NCI-H2196 (cell line): ENCODE results near the gene SHC3.
A peak's percentile ranks its signal among the peaks of the same experiment; 100 is the strongest.

ENCODE experiments used
- DNase-seq: peaks from one replicate; lab custom pipeline; 2025; ENCODE audit not compliant: unreplicated experiment; lab: John Stamatoyannopoulos, UW

SHC3 gene

DNA sequence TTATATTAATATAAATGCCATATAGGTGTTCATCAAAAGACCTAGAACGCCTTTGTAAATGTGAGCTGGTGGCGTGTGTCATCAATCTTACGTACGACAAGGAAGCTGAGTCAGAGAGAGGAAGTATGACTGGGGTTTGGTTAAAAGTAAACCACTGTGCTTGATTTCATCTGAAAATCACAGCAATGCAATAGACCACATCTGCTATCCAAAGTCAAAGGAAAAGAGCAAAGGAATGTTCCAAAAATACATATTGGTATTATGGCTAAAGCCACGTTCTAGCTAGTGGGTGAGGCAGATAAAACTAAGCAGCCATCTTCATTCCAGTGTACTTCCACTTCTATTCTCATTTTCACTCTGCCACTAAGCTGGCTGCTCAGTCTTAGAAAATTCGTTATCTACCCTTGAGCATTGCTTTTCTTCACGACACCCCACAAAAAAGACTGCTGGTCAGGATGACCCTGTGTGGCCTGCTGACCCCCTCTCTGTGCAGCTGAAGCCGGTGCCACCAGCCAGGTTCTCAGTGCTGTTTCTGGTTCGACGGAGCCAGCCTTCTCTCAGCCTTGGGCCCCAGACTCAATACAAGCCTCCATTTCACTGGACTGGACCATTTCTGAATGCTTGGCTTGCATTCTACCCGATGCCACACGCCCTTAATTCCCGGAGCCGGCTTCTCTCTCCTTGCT is 23.8 kb downstream of the SHC3 start:
- no peak for DNase-seq

DNA sequence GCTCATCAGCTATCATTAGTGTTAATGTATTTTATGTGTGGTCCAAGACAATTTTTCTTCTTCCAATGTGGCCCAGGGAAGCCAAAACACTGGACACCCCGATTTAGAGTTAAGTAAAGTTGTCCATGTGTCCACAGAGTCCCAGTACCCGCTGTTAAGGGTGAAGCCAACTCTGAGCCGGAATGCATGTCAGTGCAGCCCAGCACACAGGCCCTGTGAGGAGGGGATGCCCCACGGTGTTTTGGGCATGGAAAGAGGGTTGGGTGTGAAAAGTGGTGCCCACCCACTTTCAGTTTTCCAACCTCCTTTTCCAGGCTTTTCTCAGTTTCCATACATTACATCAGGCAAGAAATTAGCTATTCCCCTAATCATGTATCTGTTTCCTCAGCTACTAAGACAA is 24.4 kb downstream of the SHC3 start:
- DNase-seq: no peak

DNA sequence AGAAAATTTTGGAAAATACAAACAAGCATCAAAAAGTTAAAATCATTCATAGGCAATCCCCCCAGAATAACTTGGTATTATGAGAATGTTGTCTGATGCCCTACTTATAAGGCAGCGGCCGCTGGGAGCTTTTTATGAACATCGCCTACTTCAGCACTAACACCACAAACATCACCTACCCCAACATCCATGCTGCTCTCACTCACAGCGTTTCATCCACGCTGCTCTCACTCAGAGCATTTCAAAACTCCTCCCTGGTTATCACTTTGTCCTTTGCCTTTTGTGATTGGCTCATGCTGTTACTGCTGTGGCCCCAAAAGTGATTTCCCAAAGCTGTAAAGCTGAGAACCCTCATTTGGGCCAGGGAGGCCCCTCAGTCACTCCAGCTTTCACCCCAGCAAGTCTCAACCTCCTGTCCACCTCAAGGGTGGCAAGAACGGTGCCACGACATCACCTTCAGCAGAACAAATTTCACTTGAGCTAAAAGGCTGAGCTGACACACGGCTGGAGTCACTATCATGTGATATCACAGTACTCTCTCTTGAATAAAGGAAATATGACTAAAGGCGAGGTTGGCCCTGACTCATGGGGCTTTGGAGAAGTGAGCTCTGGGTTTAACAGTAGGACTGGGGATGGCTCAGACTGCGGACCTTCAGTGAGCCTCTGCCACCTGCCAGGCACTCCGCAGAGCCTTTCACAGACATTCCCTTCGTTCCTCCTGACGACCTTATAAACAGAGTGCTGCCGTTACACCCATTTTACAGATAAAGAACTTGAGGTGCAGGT is 25.2 kb downstream of the SHC3 start:
- DNase-seq: no peak

DNA sequence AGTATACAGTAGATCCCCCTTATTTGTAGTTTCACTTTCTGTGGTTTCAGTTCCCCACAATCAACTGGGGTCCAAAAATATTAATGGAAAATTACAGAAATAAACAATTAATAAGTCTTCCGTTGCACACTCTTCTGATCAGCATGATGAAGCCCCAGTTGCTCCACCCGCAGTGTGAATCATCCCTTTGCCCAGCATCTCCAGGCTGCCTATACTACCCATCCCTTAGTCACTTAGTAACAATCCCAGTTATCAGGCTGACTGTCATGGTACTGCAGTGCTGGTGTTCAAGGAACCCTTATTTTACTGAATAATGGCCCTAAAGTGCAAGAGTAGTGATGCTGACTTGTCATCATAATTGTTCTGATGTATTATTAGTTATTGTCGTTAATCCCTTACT is 28.9 kb downstream of the SHC3 start:
- DNase-seq: no peak

DNA sequence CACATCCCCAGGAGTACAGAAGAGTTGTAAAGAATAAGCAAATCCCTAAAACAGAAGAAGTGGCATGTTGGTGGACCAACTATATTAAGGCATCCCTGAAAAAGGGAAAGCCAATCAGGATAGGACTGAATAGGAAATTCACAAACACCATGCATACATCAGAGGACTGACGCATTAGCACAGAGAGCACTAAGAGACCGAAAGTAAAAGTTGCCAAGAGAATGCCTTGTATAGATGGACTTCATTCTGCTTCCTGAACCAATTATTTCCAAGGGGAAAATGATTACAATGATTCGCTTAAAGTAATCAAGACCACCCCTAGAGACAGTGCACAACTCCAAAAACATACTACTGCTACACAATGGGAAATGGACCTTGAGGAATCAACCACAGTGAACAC is 33.5 kb downstream of the SHC3 start:
- no peak for DNase-seq

DNA sequence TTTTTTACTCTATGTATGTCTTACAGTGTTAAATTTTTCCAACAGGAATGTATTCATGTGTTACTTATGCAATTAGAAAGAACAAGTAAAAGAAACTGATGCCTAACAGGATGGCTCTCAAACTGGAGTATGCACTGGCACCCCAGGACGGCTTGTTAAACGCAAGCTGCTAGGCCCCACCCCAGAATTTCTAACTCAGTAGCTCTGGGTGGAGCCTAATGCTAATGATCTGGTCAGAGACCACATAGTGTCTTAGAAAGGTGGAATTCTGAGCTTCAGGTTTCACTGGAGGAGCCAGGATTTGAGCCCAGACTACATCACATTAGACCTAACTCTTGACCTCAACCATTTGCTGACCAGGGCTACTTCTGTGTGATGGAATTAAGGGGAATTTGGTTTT is 34.4 kb downstream of the SHC3 start:
- no peak for DNase-seq

DNA sequence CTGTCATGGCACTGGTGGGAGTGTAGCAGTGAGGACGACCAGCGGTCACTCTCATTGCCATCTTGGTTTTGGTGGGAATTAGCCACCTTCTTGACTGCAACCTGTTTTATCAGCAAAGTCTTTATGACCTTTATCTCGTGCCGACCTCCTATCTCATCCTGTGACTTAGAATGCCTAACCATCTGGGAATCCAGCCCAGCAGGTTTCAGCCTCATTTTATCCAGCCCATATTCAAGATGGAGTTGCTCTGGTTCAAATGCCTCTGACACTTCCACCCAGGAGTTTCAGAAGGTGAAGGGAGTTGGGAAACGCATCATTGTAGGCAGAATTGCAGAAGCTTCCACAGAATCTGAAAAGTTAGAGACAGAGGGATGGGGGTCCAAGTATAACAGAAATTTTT is 35.4 kb downstream of the SHC3 start:
- no peak for DNase-seq

DNA sequence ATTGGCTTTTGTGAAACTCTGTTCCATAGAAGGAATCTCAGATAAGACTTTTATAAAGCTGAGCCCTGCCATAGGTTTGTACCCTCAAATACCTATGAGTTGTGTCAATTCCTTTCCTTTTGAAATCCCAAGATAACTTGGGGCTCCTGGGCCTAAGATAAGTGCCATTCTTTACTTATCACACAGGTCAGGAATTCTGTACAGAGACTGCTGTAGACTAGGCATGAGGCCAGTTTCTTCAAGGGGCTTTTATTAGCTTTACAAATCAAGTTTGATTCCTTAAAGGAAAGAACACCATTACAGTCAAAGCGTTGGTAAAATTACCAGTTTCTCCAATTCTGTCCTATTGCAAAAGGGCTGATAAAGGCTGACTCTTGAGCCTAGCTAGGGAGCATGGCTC is 39.2 kb downstream of the SHC3 start:
- no peak for DNase-seq

DNA sequence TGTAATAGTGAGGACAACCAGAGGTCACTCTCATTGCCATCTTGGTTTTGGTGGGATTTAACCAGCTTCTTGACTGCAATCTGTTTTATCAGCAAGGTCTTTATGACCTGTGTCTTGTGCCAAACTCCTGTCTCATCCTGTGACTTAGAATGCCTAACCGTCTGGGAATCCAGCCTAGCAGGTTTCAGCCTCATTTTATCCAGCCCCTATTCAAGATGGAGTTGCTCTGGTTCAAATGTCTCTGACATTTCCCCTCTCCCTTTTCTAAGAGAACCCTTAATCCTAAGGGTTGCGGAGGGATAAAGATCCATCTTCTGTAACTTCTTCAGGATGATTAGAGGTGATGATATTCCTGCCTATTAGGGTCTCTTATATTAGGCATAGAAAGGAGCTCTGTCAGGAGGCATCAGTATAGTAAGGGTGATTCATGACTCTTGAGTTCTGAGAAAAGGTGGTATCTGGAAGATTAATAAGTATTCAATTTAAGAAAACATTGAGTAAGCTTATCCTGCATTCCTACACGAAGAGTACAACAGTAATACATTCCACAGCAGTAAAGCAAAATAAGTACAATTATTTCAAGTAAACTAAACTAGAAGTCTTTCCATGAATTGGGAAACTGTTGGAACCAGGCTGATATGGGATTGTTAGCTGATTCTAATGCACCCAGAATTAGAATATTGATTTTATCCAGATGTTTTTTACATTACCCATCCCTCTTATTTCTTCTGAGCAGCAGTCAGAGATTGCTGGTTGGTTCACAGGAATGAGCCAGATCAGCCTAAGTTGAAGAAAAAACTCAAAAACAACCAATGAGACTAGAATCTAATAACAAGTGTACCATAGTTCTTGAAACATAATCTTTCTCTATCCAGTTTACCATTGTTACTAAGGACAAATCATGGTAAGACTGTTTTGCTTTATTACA is 39.9 kb downstream of the SHC3 start:
- DNase-seq: no peak

DNA sequence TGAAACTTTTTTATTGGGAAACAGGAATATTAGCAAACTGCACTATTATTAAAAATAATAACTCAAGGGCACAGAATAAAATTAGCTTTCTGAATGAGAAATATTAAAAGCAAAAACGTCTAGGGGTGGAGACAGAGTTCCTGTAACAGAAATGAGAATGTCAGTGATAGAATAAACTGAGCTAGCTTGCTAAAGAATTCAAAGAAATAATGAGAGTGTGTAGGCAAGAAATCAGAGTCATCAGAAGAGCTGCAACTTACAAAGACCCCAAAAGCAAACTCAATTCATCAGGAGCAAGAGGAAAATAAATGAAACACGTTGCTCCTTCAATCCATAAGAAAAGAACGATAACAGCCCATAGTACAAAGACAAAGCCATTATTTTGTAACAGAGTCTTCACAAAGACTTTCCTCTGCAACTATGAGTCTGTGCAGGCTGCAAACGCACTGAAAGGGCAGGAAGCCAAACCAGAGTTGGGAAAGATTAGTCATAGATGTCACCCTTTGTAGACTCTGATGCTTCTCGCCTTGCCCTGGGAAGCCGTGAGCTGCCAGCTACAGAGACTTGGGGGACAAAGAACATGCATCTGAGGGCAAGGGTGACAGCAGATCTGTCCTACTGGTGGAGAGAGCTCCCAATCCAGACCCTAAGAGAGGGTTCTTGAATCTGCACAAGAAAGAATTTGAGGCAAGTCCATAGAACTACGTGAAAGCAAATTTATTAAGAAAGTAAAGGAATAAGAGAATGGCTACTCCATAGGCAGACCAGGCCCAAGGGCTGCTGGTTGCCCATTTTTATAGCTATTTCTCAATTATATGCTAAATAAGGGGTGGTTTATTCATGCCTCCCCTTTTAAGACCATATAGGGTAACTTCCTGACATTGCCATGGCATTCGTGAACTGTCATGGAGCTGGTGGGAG is 40.8 kb downstream of the SHC3 start:
- DNase-seq: peak; percentile 2

DNA sequence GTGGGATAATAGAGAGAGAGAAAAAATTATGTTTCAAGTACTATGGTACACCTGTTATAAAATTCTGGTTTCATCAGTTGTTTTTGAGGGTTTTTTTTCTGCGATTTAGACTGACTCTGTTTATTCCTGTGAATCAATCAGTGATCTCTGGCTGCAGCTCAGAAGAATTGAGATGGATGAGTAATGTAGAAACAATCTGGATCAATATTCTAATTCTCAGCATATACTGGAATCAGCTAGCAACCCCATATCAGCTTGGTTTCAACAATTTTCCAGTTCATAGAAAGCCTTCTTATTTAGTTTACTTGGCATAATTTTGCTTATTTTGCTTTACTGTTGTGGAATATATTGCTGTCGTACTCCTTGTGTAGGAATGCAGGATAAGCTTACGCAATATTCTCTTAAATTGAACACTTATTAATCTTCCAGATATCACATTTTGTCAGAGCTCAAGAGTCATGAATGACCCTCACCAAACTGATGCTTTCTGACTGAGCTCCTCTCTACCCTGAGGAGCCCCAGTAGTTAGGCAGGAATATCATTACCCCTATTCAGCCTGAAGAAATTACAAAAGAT is 42.9 kb downstream of the SHC3 start:
- no peak for DNase-seq

DNA sequence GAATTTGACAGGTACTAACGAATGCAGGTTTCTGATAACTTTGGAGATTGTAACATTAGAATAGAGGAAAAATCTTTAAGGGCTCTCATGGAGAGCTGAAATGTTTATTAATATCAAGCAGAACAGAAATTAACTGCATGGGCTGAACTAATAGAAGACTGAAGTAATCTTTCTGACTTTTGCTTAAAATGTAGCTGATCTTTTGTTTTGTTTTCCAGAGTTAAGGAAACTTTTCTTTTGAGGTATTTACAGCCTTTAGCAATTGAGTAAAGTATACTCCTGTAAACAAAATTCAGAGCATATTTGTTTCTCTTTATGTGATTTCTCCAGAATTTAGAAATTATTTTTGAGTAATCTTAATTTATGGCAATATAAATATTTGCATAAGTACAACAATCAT is 43.9 kb downstream of the SHC3 start:
- no peak for DNase-seq

DNA sequence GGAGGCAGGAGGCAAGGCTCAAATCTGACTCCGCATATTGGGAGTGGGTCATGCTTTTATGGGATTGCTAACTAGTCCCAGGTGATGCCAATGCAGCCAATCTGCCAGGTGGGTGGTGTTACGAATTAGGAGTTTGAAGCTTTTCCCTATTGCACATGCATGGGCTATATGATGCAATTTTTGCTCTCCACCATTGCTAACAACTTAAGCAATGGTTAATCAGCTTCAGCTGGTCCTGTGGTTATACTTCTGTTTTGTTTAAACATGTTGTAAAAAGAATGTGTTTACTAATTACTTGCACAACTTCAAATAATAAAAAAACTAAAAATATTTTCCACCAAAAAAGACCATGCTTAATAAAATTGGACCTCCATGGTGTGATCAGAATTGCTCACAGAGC is 55.7 kb downstream of the SHC3 start:
- DNase-seq: no peak

DNA sequence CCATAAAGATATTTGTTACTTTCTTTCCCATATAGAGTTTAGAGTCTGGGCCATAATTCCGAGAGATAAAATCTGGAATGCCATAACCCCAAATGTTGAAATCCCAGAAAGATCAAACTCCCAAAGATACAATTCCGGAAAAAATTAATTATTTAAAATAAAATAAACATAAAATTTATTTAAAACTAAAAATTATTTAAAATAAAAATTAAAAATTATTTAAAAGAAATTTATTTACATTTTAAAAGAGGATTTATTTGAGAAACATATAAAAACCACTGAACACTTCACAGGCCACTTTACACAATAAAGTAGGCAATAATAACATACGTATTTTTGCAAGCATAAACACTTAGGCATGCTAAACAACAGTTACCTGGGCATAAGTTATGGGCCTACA is 57.9 kb downstream of the SHC3 start:
- no peak for DNase-seq

DNA sequence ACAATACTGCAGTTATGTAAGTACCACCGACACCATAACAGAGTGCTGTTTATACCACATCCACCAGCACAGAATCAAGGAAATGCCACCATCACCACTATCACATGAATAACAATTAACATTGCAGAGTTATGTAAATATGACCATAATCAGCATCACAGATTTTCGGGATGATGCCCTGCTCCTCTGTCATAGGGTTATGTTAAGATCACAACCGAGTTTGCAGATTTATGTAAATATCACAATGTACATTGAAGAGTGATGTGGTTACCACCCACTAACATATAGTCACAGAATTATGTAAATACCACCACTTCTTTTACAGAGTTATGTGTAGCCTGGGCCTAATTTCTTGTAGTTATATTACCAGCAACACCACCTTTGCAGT is 61.8 kb downstream of the SHC3 start:
- DNase-seq: no peak

DNA sequence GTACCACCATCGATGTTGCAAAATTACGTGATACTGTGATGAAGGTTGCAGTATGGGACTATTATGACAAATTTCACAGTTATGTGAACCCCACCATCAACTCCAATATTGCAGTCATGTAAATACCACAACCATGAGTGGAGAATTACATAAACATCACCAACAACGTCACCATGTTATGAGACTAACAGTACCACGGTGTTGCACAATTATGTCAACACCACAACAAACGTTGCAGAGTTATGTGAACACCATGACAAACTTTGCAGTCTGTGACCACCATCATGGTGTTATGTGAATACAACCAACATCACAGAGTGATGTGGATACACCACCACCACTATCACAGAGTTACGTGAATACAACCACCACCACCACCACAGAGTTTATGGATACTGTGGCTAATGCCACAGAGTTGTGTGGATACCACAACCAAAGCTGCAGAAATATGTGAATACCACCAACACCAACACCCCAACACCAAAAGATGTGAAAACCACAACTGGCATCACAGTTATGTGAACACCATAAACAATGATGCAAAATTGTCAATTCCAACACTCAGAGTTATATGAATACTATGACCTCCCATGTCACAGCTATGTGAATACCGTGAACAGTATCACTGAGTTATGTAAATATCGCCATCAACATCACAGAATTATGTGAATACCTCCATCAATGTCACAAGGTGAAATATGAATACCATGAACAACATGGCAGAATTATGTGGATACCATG is 62.4 kb downstream of the SHC3 start:
- no peak for DNase-seq

DNA sequence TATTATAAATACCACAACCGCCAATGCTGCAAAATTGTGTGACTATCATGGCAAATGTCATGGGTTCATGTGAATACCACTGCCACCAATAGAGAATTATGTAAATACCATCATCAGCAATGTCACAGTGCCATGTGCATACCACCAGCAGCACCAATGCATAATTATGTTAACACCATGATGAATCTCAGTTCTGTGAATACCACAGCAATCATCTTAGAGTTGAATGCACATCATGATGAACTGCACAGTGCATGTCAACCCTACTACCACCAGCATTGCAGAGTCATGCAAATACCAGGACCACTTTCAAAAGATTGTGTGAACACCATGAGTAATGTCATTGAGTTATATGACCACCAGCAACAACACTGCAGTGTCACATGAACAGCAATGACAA is 63.2 kb downstream of the SHC3 start:
- DNase-seq: no peak

DNA sequence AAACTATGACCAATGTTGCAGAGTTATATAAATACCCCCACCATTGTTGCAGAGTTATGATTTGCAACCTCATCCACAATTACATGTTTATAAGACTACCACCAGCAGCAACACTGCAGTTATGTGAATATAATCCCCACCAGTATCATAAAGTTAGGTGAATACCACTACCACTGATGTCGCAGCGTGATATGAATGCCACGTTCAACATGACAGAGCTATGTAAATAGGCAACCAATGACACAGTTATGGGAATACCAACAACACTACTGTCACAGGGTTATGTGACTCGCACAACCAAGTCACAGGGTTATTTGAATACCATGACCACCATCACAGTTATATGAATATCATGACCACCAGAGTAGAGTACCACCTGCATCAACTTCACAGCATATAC is 63.9 kb downstream of the SHC3 start:
- no peak for DNase-seq

DNA sequence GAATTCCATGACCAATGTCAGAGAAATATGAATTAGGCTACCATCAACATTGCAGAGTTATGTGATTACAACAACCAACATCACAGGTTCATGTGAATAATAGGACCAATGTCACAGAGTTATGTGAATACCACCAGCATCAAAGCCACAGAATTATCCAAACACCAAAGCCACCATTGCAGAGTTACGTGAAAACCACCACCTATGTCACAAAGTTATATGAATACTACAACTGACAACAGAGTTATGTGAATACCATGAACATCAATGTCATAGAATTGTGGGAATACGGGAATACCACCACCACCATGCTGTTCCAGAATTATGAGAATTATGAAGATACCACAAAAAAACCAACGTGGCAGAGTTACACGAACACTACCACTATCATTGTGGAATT is 64.8 kb downstream of the SHC3 start:
- DNase-seq: no peak

DNA sequence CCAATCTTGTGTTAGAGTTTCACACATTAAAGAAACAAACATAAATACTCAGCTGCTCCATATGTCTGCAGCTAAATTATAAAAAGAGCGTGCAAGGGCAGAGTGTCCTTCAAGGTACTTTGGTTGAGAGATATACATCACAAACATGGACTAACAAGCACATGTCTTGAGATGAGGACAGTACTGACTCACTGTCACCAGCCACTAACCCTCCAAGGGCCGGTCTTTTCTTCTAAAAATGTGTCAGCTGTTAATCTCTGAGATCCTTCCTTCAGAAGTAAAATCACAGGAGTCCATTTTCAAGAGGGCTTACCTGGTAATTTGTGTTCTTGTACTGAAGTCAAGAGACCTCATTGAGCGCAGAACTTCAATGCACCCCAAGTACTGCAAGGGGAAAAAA is 66.4 kb downstream of the SHC3 start:
- no peak for DNase-seq
